Right lobe of liver (tissue), 4 donors: ENCODE measurements around the gene SNX32.

Experiments
- POLR2A ChIP-seq: fragments of 450-650 bp; IDR thresholded peaks from one replicate; pipeline ENCODE4 v1.6.1; 2017; ENCODE audit warnings: antibody characterized with exemption, mild to moderate bottlenecking
- TF ChIP-seq, protein P1 (sequence below), 4 donors: fragments of 200-600 bp in 3 of 4; fragments of 450-650 bp in 1 of 4; IDR thresholded peaks; one replicate each; pipeline versions ENCODE4 v1.5.1 to v1.8.0; 2016 to 2022; ENCODE audit warnings: antibody characterized with exemption in 4 of 4, mild to moderate bottlenecking in 2 of 4
- donor health status: DM: no; HTN: no; CAD: no.
- donor health status: DM: no; HTN: no; CAD: no.
- donor health status: DM: no; HTN: yes; CAD: no.

- TF ChIP-seq, protein P1, sequence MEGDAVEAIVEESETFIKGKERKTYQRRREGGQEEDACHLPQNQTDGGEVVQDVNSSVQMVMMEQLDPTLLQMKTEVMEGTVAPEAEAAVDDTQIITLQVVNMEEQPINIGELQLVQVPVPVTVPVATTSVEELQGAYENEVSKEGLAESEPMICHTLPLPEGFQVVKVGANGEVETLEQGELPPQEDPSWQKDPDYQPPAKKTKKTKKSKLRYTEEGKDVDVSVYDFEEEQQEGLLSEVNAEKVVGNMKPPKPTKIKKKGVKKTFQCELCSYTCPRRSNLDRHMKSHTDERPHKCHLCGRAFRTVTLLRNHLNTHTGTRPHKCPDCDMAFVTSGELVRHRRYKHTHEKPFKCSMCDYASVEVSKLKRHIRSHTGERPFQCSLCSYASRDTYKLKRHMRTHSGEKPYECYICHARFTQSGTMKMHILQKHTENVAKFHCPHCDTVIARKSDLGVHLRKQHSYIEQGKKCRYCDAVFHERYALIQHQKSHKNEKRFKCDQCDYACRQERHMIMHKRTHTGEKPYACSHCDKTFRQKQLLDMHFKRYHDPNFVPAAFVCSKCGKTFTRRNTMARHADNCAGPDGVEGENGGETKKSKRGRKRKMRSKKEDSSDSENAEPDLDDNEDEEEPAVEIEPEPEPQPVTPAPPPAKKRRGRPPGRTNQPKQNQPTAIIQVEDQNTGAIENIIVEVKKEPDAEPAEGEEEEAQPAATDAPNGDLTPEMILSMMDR (IDR thresholded peaks at IDR 0.05): no peak
- no peak for TF ChIP-seq POLR2A
These were observed 8.4 kb downstream of the SNX32 start for GRCh38 chr11:65842144-65842543.
